NCI-H1092 treated with DMSO at 0.1 percent for 48 hours (cell line): ENCODE results near the gene ARHGAP22.

Experiments
- DNase-seq: peaks from one replicate; lab custom pipeline; 2025; lab: John Stamatoyannopoulos, UW

The ARHGAP22 gene

DNA sequence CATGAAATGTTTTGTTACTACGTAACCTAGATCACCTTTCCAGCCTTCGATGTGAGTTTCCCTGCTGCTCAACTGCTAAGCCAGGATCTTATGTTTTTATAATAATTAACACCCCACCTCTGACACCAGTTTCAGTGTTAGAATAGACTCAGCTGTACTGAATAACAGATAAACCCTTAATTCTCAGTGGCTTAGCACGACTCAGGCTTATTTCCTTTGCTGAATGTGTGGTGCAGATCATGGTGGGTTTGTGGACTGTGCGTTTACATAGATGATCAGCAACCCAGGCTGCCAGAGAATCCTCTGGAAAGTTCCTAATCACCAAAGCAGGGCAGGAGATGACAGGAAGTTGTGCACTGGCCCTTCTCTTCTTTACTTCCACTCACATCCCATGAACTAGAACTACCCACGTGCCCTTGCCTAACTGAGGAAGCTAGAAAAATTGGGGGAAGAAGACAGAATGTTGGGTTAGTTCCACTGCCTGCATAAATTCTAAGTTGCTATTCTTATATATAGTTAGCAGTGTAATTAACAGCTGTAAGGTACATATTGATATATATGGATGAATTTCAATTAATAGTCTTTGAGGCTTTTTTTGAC, 186.6 kb downstream of the ARHGAP22 start:
- no peak for DNase-seq

DNA sequence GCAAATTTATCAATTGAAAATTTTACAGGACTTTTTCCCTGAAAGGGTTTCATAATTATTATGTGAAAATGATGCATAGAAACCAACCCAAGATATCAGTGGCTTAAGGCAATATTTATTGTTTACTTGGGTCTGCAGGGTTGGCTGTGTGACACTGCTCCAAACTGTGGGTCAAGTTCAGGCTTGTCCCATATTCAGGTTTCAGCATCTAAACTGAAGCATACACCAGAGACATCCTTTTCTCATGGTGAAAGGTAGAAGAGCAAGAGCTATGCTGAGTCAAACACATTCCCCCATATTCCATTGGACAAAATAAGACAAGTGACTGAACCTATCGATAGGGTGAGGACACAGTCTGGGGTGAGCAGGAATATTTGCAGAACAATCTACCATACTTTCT, 187.5 kb downstream of the ARHGAP22 start:
- DNase-seq: no peak

DNA sequence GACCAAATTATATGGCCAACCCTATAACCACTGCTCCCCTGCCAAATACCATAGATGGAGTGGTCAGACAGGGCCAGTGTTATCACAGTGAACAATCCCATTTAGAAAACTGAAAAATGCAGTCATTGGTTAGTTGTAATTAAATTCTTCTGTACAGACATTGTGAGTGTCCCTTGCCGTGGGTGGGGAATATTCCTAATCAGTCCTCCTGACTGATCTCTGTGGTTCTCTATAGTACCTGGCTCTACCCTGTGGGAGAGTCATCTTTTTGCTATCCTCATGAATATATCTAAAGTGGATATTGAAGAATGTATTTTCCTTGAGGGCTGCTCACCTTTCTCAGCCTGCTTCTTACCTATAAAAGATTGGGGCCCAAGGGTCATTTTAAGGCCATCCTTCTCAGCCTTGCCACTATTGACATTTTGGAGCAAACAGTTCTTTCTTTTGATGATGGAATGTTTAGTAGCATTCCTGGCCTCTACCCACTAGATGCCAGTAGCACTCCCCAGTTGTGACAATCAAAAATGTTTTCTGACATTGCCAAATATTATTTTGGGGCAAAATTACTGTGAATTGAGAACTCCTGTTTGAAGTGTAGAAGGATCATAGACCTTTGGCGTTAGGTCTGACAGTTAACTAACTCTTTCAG, 188.2 kb downstream of the ARHGAP22 start:
- DNase-seq: no peak

DNA sequence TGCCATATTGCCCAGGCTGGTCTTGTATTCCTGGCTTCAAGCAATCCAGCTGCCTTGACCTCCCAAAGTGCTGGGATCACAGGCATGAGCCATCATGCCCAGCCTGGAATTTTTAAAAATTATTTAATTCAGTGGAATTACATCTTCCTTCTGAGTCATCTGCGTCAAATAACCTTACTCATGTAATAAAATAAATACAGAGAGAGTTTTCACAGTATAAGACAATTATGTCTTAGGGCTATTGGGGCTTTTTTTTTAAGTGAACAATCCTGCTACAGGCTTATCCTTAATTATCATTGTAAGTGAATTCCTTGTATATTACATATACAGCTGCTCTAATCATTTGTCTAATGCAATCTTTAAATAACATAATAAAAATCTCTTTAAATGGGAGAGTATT, 190.1 kb downstream of the ARHGAP22 start:
- no peak for DNase-seq

DNA sequence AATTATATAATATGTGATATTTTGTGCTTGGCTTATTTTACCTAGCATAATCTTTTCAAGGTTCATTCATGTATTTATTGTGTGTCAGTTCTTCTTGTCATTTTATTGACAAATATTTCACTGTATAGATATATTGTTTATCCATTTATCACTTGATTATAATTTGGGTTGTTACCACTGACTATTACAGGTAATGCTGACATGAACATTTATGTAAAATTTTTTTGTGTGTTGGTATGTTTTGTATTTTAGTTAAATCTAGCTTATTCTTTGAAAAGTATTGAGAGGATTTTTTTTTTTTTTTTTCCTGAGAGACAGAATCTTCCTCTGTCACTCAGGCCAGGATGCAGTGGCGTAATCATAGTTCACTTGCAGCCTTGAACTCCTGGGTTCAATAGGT, 190.7 kb downstream of the ARHGAP22 start:
- DNase-seq: no peak

DNA sequence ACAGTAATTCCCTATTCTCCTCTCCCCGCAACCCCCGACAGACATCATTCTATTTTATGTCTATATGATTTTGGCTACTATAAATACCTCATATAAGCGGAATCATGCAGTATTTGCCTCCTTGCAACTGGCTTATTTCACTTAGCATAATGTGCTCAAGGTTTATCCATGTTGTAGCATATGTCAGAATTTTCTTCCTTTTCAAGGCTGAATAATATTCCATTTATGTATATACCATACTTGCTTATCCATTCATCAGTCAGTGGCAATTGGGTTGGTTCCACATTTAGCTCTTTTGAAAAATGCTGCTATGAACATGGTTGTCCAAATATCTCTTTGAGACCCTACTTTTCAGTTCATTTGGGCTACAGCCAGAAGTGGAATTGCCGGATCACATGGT, 191.9 kb downstream of the ARHGAP22 start:
- no peak for DNase-seq

DNA sequence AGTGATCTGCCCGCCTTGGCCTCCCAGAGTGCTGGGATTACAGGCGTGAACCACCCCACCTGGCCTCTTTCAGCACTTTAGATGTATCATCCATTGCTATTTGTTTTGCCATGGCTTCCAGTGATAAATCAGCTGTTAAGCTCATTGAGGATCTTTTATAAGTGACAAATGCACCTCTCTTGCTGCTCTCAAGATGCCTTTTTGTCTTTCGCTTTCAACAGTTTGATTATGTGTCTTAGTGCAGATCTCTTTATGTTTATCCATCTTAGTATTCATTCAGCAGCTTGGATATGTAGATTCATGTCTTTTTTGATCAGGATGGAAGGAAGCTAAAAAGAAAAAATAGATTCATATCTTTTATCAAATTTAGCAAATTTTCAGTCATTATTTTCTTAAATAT, 192.8 kb downstream of the ARHGAP22 start:
- no peak for DNase-seq

DNA sequence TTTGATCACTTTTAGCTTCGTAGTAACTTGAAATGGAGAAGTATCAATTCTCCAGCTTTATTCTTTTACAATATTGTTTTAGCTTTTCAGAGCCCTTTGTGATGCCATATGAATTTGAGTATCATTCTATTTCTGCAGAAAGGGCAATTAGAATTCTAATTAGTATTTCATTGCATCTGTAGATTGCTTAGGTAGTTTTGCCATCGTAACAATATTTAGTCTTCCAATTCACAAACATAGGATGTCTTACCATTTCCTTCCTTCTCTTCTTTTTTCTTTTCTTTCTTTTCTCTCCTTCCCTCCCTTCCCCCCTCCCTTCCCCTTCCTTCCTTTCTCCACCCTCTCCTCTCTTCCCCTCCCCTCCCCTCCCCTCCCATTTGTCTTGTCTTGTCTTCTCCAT, 193.4 kb downstream of the ARHGAP22 start:
- DNase-seq: no peak

DNA sequence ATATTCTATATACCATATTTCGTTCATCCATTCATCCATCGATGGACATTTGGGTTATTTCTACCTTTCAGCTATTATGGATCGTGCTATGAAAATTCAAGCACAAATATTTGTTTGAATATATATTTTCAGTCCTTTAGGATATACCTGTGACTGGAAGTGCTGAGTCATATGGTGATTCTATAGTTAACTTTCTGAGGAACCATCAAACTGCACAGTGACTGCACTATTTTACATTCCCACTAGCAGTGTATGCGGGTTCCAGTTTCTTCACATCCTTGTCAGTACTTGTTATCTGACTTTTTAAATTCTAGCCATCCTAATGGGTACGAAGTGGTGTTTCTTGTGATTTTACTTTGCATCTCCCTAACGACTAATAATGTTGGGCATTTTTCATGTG, 194.4 kb downstream of the ARHGAP22 start:
- DNase-seq: no peak

DNA sequence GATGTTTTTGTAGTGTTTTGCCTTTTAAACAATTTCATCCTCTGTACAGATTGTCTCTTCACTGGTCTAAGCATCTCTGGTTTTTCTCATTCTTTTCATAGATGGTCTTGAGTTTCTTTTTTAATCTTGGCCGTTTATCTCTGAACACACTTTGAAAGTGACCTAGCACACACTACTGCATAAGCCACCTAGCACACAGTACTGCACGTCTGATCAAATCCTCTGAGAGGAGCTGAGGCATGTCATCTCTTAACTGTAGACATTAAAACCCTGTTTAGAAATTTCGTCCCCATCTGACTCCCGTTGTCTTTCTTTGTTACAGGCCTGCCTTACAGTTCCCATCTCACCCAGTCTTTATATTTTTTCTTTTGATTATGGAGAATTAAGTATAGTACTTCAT, 198.2 kb downstream of the ARHGAP22 start:
- no peak for DNase-seq

DNA sequence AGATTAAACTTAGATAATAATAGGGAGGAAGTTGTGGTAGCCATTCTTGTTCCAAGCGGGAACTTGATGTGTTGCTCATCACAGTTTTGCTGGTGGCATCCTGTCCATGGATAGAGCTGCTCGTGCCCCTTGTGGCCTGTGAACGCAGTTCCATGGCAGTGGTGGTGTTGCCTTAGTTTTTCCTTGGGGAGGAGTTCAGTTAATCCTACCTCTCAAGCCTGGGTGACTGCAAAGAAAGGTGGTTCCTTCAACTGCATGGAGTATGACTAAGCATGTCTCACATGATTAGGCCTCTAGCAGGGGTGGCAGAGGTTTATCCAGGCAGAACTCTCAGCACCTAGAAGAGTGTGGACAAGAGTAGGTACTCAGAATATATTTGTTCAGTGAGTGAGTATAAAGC, 198.7 kb downstream of the ARHGAP22 start:
- no peak for DNase-seq

DNA sequence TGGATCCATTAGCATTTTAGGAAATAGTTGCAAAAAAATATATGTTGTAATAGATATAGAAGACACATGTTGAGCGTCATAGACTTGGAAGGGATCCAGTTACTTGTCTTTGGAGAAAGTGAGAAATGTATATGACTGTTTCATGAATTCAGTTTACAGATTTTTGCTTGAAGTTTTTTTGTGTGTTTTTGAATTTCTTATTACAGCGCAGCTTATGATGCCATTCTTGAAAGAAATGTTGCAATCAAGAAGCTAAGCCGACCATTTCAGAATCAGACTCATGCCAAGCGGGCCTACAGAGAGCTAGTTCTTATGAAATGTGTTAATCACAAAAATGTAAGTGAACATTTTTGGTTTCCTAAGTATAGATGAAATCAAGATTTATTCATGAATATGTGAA, 200.2 kb downstream of the ARHGAP22 start:
- DNase-seq: no peak

DNA sequence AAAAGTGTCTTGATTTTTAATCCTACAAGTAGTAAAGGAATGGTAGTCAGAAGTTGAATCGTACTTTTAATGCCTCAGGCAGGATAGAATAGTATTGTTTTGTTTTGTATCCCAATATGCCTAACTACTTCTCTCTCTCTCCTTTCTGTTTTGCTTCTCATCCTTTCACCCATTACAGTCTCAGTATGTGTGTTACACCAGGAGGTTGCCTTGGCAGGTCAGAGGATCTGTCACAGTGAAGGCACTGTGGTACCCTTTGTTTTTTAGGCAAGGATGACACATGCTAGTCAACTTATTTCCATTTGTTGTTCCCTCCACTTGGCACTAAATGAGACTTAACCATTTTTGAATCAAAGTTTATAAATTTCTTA, 204.0 kb downstream of the ARHGAP22 start:
- DNase-seq: no peak

DNA sequence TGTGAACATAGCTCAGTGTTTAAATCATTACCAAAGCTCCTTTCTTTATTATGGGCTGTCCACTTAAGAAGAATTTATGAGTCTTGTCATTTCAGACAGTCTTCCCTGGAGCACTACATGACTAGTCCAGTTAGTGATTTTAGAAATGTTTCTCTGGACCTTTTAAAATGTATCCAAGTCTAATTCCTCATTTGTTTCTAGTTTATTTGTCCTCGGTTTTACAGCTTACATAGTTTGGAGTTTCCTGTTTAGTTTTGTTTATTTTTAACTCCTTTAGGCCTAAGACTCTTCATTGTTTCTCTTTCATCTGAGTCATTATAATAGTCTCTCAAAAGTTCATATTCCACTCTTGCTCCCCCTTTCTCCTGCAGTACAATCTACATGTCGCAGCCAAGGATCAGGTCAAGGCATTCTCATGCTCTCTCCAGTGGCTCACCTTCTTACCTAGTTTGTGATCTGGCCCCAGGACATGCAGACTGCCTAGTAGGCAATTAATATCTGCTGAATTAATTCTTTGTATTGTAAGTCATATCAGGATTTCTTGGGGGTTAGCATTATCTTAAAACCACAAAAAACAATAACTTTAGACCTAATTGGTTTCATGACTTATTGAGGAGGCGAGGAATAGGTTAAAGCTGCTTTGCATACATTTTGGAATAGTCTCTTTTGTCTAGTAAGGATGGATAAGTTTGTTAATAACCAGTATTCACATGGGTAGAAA, 204.6 kb downstream of the ARHGAP22 start:
- DNase-seq: no peak

DNA sequence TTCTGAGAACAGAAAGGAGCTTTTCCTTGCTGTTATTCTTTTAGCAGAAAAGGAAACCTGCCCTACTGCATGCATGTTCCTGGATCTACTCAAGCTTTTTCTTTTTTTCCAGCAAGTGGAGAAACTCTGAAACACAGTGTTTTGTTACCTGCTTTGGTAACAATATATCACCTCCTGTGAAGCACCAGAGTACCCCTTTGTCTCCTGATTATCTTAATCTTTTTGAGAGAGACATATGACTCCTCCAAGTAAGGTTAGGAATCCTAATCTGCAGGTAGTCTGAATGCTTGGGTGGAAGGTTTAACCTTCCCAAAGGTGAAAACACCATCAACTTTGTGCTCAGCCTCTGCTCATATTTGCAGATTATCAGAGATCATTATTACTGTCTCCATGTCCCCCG, 205.3 kb downstream of the ARHGAP22 start:
- no peak for DNase-seq

DNA sequence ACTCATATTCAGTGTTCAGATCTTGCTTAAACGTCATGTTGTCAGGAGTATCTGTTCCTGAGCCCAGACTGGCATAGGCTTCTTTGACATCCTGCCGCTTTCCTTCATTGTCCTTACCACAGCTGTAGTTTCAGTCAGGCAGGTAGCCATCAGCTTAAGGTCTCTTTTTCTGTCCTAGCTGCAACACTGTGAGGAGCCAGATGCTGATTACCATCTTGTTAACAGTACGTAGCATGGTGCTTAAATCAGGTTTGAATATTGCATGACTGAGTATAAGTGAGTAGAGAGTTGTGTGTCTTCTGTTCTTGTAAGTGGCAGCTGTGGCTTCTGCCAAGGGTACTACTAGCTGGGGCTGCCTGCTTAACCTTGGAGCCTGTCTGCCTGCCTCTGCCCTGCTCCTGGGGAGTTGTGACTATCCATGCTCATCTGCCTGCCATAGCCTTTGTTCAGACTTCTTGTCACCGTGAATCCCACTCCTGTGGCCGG, 205.8 kb downstream of the ARHGAP22 start:
- no peak for DNase-seq

DNA sequence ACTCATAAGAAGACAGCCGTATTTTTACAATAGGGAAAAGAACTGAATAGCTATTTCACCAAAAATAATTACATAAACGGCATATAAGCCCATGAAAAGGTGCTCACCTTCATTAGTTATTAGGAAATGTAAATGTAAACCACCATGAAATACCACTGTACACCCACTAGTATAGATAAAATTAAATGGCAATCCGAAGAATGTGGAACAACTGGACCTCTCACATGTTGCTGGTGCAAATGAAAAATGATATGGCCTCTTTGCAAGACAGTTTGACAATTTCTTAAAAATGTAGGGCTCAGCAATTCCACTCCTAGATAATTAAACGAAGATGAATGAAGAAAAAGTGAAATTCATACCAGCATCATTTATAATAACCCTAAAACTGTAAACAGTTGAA, 206.6 kb downstream of the ARHGAP22 start:
- no peak for DNase-seq
